ENCODE measurements around the gene IDUA. TPM values are rescaled to one million over a fixed set of nuclear protein-coding genes. Genes with fewer than 3 reads are reported as not detected.

The IDUA gene
- total RNA-seq, 8 experiments from 2014 or later: 0.88 to 17.4 (median 5.0) TPM

DNA sequence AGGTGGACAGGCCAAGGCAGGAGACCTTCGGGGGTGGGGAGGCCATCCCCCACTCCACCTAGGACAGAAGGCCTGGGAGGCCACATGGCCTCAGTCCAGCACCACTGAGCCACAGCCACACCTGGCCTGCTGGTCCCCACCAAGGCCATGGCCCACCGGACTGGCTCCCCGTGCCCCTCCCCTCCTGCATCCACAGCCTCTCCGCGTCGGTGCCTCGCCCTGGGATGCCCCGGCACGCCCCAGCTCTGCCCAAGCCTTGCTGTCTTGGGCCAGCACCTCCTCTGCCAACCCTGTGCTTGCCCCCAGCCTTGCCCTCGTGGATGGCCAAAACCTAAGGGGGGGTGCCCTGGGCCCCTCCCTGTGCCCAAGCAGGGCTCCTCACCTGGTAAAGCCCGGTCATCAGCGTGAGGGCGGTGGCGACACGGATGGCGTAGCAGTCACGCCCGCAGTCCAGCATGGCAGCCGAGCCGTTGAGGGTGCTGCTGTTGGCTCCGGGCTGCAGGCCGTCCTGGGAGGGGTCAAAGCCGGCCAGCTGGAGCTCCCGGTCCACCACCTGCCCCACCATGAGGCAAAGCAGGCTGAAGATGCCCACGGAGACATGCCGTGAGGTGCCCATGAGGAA, 4.0 kb downstream of the IDUA start:
- WGBS, 10 experiments: 75 to 87% (median 80%) methylated on average over 3 to 9 of the region's 26 CpGs; no CpG with 5 or more reads in 7 of the 10 experiments

DNA sequence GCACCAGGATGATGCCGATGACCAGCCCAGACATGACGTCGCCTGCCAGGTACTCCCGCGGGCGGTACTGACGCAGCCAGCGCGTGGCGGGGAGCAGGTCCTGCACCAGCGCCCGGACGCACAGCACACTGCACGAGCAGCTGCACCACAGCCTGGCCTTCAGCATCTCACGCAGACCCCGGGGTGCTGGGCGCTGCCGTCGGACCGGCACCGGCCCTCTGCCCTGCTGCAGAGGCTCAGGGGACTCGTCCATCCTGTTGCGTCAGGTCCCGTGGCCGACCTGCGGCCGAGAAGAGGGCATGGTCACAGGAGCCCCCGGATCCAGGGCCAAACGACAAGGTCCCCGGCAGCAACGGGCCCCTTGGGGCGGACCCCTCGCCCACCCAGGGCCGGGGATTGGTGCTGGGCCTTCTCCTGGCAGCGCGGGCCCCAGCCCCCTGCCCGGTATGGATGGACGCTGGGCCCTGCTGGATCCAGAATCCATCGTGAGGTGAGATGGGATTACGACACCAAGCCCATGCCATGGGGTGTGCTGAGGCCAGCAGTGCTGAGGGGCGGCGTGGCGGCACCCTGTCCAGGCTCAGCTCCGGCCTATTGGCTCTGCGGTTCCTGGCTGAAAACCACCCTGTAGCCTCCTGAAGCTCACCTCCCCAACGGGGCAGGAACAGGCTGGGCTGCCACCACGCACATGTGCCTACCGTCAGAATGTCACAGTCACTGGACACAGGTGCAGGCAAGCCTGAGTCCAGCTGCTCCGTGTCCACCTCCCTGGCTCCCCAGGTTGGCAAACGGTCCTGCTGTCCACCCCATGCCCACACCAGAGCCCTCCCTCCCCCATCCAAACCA, 4.8 kb downstream of the IDUA start:
- no peak for ATAC-seq (replicated peaks in 6 of 8)
- H3K27ac ChIP-seq: no peak overlapping the region
- in situ Hi-C loops (cut with MboI; ENCODE audit: low pct_unique_long_range_greater_than_20kb in 2 of 9, low sequenced_read_pairs in 9 of 9, unreplicated experiment in 9 of 9): no loop called here
- no peak overlapping the region for H3K4me3 ChIP-seq
- WGBS, 10 experiments: 80 to 100% (median 92%) methylated on average over 1 to 17 of the region's 50 CpGs; no CpG with 5 or more reads in 6 of the 10 experiments
- peaks cover 3 to 6% of the 10 kb centered on the region in 2 donors for H3K4me1 ChIP-seq (replicated peaks in 1 of 2)

More for the DNA sequence above, 4.0 kb downstream of the IDUA start:
- Histone ChIP-seq H3K4me1 (replicated peaks in 1 of 2) (peaks cover 6 to 10% of the 10 kb centered on the region in 2 donors), H3K27ac (no peak overlapping the region), H3K4me3 (no peak overlapping the region)
- ATAC-seq (replicated peaks in 6 of 8): no peak
- in situ Hi-C loops (cut with MboI; ENCODE audit: low pct_unique_long_range_greater_than_20kb in 2 of 9, low sequenced_read_pairs in 9 of 9, unreplicated experiment in 9 of 9): no loop called here

DNA sequence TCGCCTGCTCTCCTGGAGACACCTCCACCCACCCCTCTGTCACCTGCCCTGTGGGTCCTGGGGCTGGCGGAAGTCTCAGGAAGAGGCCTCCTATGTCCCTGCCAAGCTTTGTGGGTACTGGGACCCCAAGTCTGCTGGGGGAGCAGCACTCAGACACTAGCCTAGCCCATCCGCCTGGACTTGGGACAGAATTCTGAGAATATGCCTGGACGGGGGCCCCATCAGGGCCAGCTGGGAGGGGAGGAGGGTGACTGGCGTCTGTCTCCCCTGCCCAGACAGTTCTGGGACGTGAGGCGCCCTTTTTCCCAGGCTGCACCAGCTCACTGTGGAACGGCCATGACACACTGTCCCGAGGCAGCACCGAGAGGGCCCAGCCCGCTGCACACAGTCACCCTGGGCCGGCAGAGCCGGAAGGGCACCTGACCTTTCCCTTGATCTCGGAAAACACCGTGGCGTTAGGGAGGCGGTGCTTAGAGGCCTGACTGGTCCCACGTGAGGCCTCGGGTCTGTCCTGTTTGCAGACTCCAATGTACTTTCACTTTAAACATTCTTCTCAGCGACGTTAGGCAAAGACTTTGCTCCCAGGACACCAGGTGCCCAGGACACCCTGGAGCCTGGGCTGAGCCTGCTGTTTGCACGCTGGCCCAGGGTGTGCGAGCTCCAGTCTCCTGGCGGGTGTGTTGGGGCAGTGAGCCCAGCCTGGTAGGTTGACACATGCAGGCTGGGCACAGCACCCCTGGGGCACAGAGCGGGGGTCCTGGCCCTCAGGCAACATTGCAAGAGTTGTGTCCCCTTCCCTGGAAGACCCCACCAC, 5.7 kb downstream of the IDUA start:
- in situ Hi-C loops (cut with MboI; ENCODE audit: low pct_unique_long_range_greater_than_20kb in 2 of 9, low sequenced_read_pairs in 9 of 9, unreplicated experiment in 9 of 9): no loop called here

DNA sequence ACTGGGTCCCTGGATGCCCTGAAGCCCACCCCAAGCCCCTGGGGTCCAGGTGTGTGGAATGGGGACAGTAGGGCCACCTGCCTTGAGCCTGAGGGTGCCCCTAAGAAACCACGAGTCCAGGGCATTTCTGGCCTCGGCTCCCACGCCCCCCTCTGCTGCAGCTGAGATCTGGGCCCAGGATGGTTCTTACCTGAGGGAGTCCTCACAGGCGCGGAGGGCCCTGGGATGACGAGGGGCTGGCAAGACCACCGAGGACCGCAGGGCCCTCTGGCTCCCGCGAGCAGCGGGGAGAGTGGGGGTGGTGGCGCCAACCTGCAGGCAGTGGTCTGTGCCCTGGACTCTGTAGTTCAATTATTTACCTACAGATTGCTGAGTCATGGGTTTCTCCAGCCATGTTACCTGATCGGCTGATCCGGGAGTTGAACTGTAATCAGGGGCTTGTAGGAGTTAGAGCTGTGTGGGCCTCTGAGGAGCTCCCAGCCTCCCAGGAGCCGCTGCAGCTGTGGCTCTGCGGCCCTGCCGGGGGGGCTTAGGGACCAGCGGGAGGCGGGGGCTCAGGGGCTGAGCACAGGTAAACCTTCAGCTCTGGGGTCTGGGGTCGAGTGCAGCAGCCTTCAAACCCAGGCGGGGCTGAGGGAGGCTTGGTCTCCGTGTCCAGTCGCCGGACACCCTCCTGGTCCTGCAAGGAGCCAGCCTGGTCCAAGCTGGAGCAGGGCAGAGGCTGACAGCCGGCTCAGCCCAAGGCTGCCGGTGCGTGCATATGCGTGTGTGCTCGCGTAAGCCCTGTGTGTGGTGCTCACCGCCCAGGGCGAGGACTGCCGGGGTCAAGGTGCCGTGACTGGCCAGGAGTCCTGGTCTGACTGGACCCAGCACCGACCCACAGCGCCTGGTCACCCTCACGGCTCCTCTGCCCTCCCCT, 6.5 kb downstream of the IDUA start, which contains the start of gene SLC26A1:
SLC26A1 (minus strand) TSS at position 294 of the 919 bp plus-strand sequence. CDS start 1,701 bp downstream, outside the sequence.
- no peak within 1 kb of the TSS for H3K4me3 ChIP-seq
- H3K27ac ChIP-seq: no peak within 1 kb of the TSS
- peak in 4 of 8 experiments; percentile 5 to 45 (median 18) for ATAC-seq (replicated peaks in 6 of 8)
- in situ Hi-C loops (cut with MboI; ENCODE audit: low pct_unique_long_range_greater_than_20kb in 2 of 9, low sequenced_read_pairs in 9 of 9, unreplicated experiment in 9 of 9): no loop called here
- H3K4me1 ChIP-seq (replicated peaks in 1 of 2): peaks cover 5 to 8% of the 10 kb centered on the region in 2 donors
- 85 to 100% methylated on average over 3 to 5 of the region's 37 CpGs; no CpG with 5 or more reads in 8 of the 10 experiments for WGBS, 10 experiments

More for the DNA sequence above, 5.7 kb downstream of the IDUA start:
- WGBS, 10 experiments: 56% methylated on average over 7 of the region's 25 CpGs; no CpG with 5 or more reads in 9 of the 10 experiments
- Histone ChIP-seq H3K4me3 (no peak overlapping the region), H3K27ac (no peak overlapping the region), H3K4me1 (replicated peaks in 1 of 2) (peaks cover 3 to 6% of the 10 kb centered on the region in 2 donors)
- peak in 5 of 8 experiments; percentile 11 to 42 (median 29) for ATAC-seq (replicated peaks in 6 of 8)

DNA sequence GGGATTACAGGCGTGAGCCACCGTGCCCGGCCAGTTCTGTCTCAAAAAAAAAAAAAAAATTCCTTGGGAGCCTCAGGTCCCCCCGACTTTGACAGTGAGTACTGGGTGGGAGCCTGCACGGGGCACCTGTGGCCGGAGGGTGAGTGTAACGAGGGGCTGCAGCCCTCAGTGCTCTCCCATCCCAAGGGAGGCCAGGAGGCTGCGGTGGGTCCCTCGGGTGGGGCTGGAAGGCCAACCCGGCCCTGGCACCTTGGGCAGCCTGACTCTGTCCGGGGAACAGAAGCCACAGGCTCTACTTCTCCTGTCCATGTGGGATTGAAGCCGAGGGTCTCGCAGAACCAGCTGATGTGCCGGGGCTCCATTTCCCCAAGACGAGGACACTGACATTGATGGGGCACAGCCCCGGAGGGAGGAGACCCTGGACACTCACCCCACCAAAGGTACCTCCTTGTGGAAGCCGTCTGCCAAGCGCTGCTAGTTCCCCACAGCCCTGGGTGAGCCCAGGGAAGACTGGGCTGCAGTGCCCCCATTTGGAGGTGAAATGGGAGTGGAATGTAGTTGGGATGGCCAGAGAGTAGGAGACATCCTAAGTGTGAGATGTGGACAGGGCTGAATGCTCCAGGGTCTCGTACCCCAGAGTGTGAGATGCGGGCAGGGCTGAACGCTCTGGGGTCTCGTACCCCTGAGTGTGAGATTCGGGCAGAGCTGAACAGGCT, 8.6 kb downstream of the IDUA start:
- 80 to 87% (median 82%) methylated on average over 1 to 5 of the region's 23 CpGs; no CpG with 5 or more reads in 6 of the 10 experiments for WGBS, 10 experiments
- peaks cover 5 to 8% of the 10 kb centered on the region in 2 donors for H3K4me1 ChIP-seq (replicated peaks in 1 of 2)
- H3K27ac ChIP-seq: no peak overlapping the region
- ATAC-seq (replicated peaks in 6 of 8): no peak
- no peak overlapping the region for H3K4me3 ChIP-seq
- in situ Hi-C loops (cut with MboI; ENCODE audit: low pct_unique_long_range_greater_than_20kb in 2 of 9, low sequenced_read_pairs in 9 of 9, unreplicated experiment in 9 of 9): no loop called here

- Histone ChIP-seq H3K4me3 (peak overlapping the region in 1 of 5 donors; percentile 25), H3K4me1 (replicated peaks in 1 of 2) (peaks cover 5 to 8% of the 10 kb centered on the region in 2 donors), H3K27ac (no peak overlapping the region)
- in situ Hi-C loops (cut with MboI; ENCODE audit: low pct_unique_long_range_greater_than_20kb in 2 of 9, low sequenced_read_pairs in 9 of 9, unreplicated experiment in 9 of 9): no loop called here
- ATAC-seq (replicated peaks in 6 of 8): peak in 2 of 8 experiments; percentile 0 to 3
- WGBS, 10 experiments: 60% methylated on average over 1 of the region's 15 CpGs; no CpG with 5 or more reads in 9 of the 10 experiments
These were observed 9.5 kb downstream of the IDUA start for GRCh38 chr4:996030-996996.

DNA sequence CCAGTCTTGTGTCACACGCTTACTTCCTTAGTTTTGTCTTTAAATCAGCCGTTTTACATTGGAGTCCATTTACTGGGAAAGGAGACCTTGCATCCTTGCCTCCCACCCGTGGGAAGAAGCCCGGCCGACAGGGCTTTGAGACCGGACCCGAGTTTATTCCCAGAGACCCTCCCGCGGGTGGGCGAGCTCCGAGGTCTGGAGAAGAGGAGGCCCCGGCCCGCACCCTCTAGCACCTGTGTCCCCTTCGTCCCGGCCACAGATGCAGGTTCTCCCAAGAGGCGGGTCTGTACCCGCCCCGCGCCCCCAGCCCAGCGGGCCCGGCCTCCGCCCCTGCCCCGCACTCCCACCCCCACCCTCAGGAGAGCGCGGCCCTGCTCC, 10.1 kb downstream of the IDUA start:
- in situ Hi-C loops (cut with MboI; ENCODE audit: low pct_unique_long_range_greater_than_20kb in 2 of 9, low sequenced_read_pairs in 9 of 9, unreplicated experiment in 9 of 9): no loop called here
- ATAC-seq (replicated peaks in 6 of 8): peak in 5 of 8 experiments; percentile 2 to 42 (median 33)
- Histone ChIP-seq H3K4me3 (peak overlapping the region; percentile 14 to 35 (median 28)), H3K27ac (no peak overlapping the region), H3K4me1 (replicated peaks in 1 of 2) (peaks cover 5 to 10% of the 10 kb centered on the region in 2 donors)
- WGBS, 10 experiments: no CpG with 5 or more reads among the region's 25 CpGs

DNA sequence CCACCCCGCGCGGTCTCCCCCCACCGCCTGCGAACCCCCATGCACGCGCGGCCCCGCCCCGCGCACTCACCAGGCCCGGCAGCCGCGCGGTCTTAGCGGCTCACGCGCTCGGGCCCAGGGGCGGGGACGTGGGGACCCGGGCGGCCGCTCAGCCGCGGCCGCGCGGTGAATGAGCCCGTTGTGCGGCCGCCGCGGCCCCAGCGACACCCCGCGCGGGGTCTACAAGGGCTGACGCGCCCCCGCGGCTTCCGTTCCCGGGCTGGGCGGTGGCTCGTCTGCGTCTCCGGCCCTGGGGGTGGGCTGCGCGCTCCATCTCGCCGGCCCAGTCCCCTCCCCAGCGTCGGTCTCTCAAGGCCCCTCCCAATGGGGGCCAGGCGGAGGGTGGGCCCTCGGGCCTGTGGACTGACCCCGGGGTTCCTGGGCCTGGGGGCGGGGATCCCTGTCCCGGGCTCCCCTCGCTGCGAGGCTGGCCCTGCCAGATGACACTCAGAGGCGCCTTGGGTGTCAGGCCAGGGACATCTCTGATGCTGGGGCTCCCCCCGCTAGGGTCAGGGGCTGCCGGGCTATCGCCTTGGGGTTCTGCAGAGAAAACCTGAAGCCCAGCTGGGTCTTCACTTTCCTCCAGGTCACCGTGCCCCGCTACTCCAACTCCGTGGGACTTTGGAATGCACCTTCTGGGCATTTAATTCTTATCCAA, 10.7 kb downstream of the IDUA start:
- peak; percentile 50 to 79 (median 74) for ATAC-seq (replicated peaks in 6 of 8)
- Histone ChIP-seq H3K4me1 (replicated peaks in 1 of 2) (peaks cover 5 to 15% of the 10 kb centered on the region in 2 donors), H3K27ac (no peak overlapping the region), H3K4me3 (peak overlapping the region; percentile 14 to 35 (median 28))
- in situ Hi-C loops (cut with MboI; ENCODE audit: low pct_unique_long_range_greater_than_20kb in 2 of 9, low sequenced_read_pairs in 9 of 9, unreplicated experiment in 9 of 9): no loop called here
- 13% methylated on average over 6 of the region's 68 CpGs; no CpG with 5 or more reads in 9 of the 10 experiments for WGBS, 10 experiments

- H3K4me3 ChIP-seq: no peak overlapping the region
- H3K4me1 ChIP-seq (replicated peaks in 1 of 2): peaks cover 5 to 13% of the 10 kb centered on the region in 2 donors
- peak in 2 of 8 experiments; percentile 2 to 5 for ATAC-seq (replicated peaks in 6 of 8)
- in situ Hi-C loops (cut with MboI; ENCODE audit: low pct_unique_long_range_greater_than_20kb in 2 of 9, low sequenced_read_pairs in 9 of 9, unreplicated experiment in 9 of 9): no loop called here
- WGBS, 10 experiments: 34 to 63% methylated on average over 4 to 8 of the region's 12 CpGs; no CpG with 5 or more reads in 8 of the 10 experiments
- no peak overlapping the region for H3K27ac ChIP-seq
These were observed 11.3 kb downstream of the IDUA start for GRCh38 chr4:998096-998691.

Data from motor neuron (in vitro differentiated cells).